Left lung (tissue), 10 donors: ENCODE data around the gene SSH3. TPM values are rescaled to one million over a fixed set of nuclear protein-coding genes. Genes with fewer than 3 reads are reported as not detected.

Source experiments
- ATAC-seq: fragments of 200-7000 bp; cut with Tn5 transposase; one replicate; pipeline ENCODE4 v1.9.1; 2020; ENCODE audit warnings: moderate library complexity
- DNase-seq, 4 donors: peaks; one replicate each; pipeline ENCODE4 v3.0.0-alpha.2; 2013 to 2020
- H3K27ac ChIP-seq, 2 donors: fragments of 200-600 bp; sonication (generic) in 1 of 2; one replicate each; pipeline versions ENCODE4 v1.5.0 to v1.8.0; 2020 to 2021
- H3K27me3 ChIP-seq, 2 donors: fragments of 200-600 bp; sonication (generic) in 1 of 2; one replicate each; pipeline versions ENCODE4 v1.5.0 to v1.8.0; 2020 to 2021
- H3K36me3 ChIP-seq, 2 donors: fragments of 200-600 bp; sonication (generic) in 1 of 2; one replicate each; pipeline versions ENCODE4 v1.5.0 to v1.8.0; 2020 to 2021
- H3K4me1 ChIP-seq, 2 donors: fragments of 200-600 bp; one replicate each; pipeline ENCODE4 v1.8.0; 2021
- H3K4me3 ChIP-seq, 2 donors: fragments of 200-600 bp; sonication (generic) in 1 of 2; one replicate each; pipeline versions ENCODE4 v1.5.0 to v1.8.0; 2020 to 2021; ENCODE audit warnings: mild to moderate bottlenecking in 1 of 2
- H3K9me3 ChIP-seq, 2 donors: fragments of 200-600 bp; sonication (generic) in 1 of 2; one replicate each; pipeline versions ENCODE4 v1.5.0 to v1.8.0; 2020 to 2021
- intact Hi-C, 2 donors: fragments of 100-400 bp; cut with DNase I; formaldehyde crosslinking; loops; one replicate each; pipeline versions ENCODE4 v1.11.2 to v1.14.2; 2022
- polyA plus RNA-seq, 6 donors: library from polyadenylated mRNA; unstranded; fragments of 120-200 nt; gene quantifications; one replicate each; pipeline ENCODE4 v1.2.1, GENCODE V29; 2013; ENCODE audit not compliant: insufficient read length in 6 of 6
- total RNA-seq, 2 donors: library from RNA; stranded (reverse); fragmentation: NEBNext Ultra II Directional; extraction: Animal tissue kit (Norgen Biotek cat#: 25700); gene quantifications; one replicate each; pipeline ENCODE4 v1.2.1, GENCODE V29; 2021
- TF ChIP-seq, protein P1 (sequence below), 2 donors: fragments of 200-600 bp; sonication (generic) in 1 of 2; IDR thresholded peaks; one replicate each; pipeline versions ENCODE4 v1.5.0 to v1.8.0; 2021; ENCODE audit warnings: antibody characterized with exemption in 2 of 2
- donor health status: DM: no; HTN: yes; CAD: no.
- donor health status: DM: no; HTN: no; CAD: no.

Gene SSH3
- total and polyA plus RNA-seq, 8 donors, result 23.0 to 44.9 (median 29.5) TPM

DNA sequence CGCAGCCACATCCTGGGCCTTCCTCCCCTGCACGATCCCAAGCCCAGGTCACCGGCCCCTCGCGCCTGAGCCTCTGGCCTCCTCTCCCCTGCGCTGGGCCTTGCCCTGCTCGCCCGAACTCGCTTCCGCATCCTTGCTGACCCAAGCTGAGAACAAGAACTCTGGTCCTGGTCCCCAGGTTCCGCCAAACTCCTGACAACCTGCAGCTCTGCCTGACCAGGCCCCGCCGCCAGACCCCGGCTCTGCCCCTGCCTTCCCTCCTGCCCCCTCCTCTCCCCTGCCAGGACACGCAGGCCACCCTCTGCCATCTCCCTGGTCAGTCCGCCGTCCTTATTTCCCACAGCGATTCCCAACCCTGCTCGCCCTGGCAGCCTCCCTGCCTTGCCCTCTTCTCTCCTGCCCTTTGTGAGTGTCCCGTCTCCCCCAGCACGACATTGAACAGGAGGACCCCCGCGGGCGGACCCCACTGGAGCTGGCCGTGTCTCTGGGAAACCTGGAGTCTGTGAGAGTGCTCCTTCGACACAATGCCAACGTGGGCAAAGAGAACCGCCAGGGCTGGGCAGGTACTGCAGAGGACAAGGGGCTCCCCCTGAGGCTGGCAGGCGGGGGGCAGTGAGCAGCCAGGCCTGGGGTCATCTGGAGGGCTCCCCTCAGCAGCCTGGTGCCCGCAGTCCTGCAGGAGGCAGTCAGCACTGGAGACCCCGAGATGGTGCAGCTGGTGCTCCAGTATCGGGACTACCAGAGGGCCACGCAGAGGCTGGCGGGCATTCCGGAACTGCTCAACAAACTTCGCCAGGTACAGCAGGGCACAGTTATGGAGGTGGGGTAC, 13.5 kb upstream of the SSH3 start:
- peak overlapping the region; percentile 70 to 100 for H3K27ac ChIP-seq
- peak in 2 of 4 donors; percentile 63 to 90 for DNase-seq
- intact Hi-C loops, result no loop called here
- no peaks in the 10 kb centered on the region for H3K9me3 ChIP-seq
- H3K4me3 ChIP-seq, result peak overlapping the region; percentile 67 to 89
- H3K4me1 ChIP-seq, result peaks cover 11 to 80% of the 10 kb centered on the region in 2 donors
- ATAC-seq, result peak; percentile 1
- no peaks in the 10 kb centered on the region for H3K27me3 ChIP-seq
- TF ChIP-seq, protein P1, sequence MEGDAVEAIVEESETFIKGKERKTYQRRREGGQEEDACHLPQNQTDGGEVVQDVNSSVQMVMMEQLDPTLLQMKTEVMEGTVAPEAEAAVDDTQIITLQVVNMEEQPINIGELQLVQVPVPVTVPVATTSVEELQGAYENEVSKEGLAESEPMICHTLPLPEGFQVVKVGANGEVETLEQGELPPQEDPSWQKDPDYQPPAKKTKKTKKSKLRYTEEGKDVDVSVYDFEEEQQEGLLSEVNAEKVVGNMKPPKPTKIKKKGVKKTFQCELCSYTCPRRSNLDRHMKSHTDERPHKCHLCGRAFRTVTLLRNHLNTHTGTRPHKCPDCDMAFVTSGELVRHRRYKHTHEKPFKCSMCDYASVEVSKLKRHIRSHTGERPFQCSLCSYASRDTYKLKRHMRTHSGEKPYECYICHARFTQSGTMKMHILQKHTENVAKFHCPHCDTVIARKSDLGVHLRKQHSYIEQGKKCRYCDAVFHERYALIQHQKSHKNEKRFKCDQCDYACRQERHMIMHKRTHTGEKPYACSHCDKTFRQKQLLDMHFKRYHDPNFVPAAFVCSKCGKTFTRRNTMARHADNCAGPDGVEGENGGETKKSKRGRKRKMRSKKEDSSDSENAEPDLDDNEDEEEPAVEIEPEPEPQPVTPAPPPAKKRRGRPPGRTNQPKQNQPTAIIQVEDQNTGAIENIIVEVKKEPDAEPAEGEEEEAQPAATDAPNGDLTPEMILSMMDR (IDR thresholded peaks at IDR 0.05), result no peak
- peaks cover 0 to 64% of the 10 kb centered on the region in 2 donors for H3K36me3 ChIP-seq

DNA sequence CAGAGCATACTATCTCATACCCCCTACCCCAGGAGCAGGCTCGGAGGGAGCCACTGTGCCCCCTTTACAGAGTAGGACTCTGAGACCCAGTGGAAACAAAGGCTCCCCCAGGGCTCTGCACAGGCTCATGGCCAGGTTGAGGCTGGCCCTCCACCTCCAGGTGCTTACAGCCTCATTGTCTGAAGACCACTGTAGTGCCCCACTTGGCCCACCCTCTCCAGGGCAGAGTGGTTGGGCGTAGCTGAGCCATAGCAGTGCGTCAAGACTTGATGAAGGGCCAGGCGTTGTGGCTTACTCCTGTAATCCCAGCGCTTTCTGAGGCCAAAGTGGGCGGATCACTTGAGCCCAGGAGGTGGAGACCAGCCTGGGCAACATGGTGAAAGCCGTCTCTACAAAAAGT, 12.5 kb upstream of the SSH3 start:
- ATAC-seq (no peak), DNase-seq (peak in 2 of 4 donors; percentile 33 to 54)
- H3K9me3 ChIP-seq, result peaks cover 0 to 5% of the 10 kb centered on the region in 2 donors
- no peaks in the 10 kb centered on the region for H3K27me3 ChIP-seq
- intact Hi-C loops, result no loop called here
- peaks cover 11 to 71% of the 10 kb centered on the region in 2 donors for H3K4me1 ChIP-seq
- H3K27ac ChIP-seq, result peak overlapping the region in 1 of 2 donors; percentile 100
- TF ChIP-seq, protein P1 (IDR thresholded peaks at IDR 0.05), result no peak
- H3K36me3 ChIP-seq, result peaks cover 0 to 64% of the 10 kb centered on the region in 2 donors
- H3K4me3 ChIP-seq, result peak overlapping the region in 1 of 2 donors; percentile 89

GRCh38 chr11:67291481-67292381, 11.6 kb upstream of the SSH3 start:
- no peaks in the 10 kb centered on the region for H3K27me3 ChIP-seq
- no peak overlapping the region for H3K4me3 ChIP-seq
- H3K36me3 ChIP-seq, result peaks cover 0 to 61% of the 10 kb centered on the region in 2 donors
- DNase-seq (peak in 1 of 4 donors; percentile 73), ATAC-seq (no peak)
- peak overlapping the region in 1 of 2 donors; percentile 1 for H3K27ac ChIP-seq
- H3K9me3 ChIP-seq, result peaks cover 0 to 7% of the 10 kb centered on the region in 2 donors
- intact Hi-C loops, result no loop called here
- peaks cover 11 to 62% of the 10 kb centered on the region in 2 donors for H3K4me1 ChIP-seq
- TF ChIP-seq, protein P1 (IDR thresholded peaks at IDR 0.05), result no peak

GRCh38 chr11:67292671-67293070, 10.7 kb upstream of the SSH3 start:
- Histone ChIP-seq H3K27me3 (no peaks in the 10 kb centered on the region), H3K27ac (peak overlapping the region in 1 of 2 donors; percentile 1), H3K9me3 (peaks cover 0 to 7% of the 10 kb centered on the region in 2 donors), H3K36me3 (peaks cover 0 to 63% of the 10 kb centered on the region in 2 donors), H3K4me3 (no peak overlapping the region), H3K4me1 (peaks cover 5 to 52% of the 10 kb centered on the region in 2 donors)
- ATAC-seq (no peak), DNase-seq (no peak)
- TF ChIP-seq, protein P1 (IDR thresholded peaks at IDR 0.05), result no peak
- intact Hi-C loops, result no loop called here
